Mesothelial cell of epicardium (in vitro differentiated cells): ENCODE data around the gene PSG1. TPM values are rescaled to one million over a fixed set of nuclear protein-coding genes. Genes with fewer than 3 reads are reported as not detected.
"Not testable (repeated sequence)": the region's sequence is repeated elsewhere in the genome, so short reads cannot be mapped to it uniquely, and the experiment has no call there.

Experiments used
- DNase-seq, 2 experiments: peaks; one replicate each; pipeline ENCODE4 v3.0.0; 2021; ENCODE audit warnings: low spot score in 2 of 2; ENCODE audit not compliant: unreplicated experiment in 2 of 2
- H3K27ac Mint-ChIP-seq: 2 replicates; pipeline ENCODE4 v1.8.0; 2021; ENCODE audit warnings: mixed read lengths
- H3K27me3 Mint-ChIP-seq: 2 replicates; pipeline ENCODE4 v1.8.0; 2021; ENCODE audit warnings: low read depth, mixed read lengths
- H3K36me3 Mint-ChIP-seq: 2 replicates; pipeline ENCODE4 v1.8.0; 2021; ENCODE audit warnings: mixed read lengths
- H3K4me1 Mint-ChIP-seq: 2 replicates; pipeline ENCODE4 v1.8.0; 2021; ENCODE audit warnings: mixed read lengths
- H3K4me3 Mint-ChIP-seq: 2 replicates; pipeline ENCODE4 v1.8.0; 2021; ENCODE audit warnings: mild to moderate bottlenecking, moderate library complexity, mixed read lengths
- H3K9me3 Mint-ChIP-seq: 2 replicates; pipeline ENCODE4 v1.8.0; 2021; ENCODE audit warnings: mixed read lengths
- CTCF ChIP-seq: fragments of 200-600 bp; sonication (generic); IDR thresholded peaks from one replicate; pipeline ENCODE4 v1.5.0; 2021; ENCODE audit warnings: antibody characterized with exemption; ENCODE audit not compliant: unreplicated experiment
- total RNA-seq: library from RNA; stranded (reverse); gene quantifications from 3 replicates; pipeline ENCODE4 v1.2.1, GENCODE V29; 2021

The PSG1 gene
- total RNA-seq, 1 donor from 2014 or later = not detected

DNA sequence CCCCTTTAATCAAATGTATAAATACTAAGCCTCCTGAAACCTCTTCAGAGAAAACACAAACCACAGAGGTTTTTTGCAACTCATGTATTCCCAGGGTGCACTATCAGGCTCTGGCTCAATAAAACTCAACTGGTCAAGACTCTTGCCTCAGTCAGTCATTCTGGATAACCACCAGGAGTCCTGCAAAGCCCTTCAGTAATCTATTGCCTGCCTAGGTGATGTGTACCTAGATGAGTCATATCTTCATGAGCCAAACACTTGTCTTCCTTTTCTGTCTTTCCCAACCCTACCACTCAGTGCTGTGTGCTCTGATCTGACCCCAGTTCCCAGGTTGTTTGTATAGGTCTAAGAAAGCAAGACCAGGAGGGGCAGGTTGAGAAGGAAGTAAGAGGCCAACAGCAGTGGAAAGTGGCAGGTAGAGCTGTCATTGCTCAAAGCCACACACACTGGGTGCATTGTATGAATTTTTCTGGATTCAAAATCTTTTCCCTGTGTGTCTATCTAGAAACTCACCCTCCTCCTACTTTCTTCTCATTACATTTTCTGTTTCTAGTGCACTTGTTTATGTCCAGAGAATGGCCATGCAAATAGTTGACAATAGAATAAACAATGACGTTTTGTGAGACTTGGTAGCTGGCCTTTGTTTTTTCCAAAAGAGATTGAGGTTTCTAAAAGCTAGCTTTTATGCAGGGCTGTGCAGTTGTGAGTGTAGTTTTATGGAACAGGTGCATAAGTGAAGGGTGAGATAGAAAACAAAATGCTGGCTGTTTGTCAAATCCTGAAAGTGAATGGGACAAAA, 48.1 kb downstream of the PSG1 start:
- Mint-ChIP-seq H3K36me3 (peaks cover 3% of the 10 kb centered on the region), H3K27ac (no peak overlapping the region), H3K4me3 (no peak overlapping the region), H3K4me1 (no peaks in the 10 kb centered on the region), H3K9me3 (peaks cover 65% of the 10 kb centered on the region), H3K27me3 (no peaks in the 10 kb centered on the region)
- DNase-seq = no peak
- no peak for TF ChIP-seq CTCF

DNA sequence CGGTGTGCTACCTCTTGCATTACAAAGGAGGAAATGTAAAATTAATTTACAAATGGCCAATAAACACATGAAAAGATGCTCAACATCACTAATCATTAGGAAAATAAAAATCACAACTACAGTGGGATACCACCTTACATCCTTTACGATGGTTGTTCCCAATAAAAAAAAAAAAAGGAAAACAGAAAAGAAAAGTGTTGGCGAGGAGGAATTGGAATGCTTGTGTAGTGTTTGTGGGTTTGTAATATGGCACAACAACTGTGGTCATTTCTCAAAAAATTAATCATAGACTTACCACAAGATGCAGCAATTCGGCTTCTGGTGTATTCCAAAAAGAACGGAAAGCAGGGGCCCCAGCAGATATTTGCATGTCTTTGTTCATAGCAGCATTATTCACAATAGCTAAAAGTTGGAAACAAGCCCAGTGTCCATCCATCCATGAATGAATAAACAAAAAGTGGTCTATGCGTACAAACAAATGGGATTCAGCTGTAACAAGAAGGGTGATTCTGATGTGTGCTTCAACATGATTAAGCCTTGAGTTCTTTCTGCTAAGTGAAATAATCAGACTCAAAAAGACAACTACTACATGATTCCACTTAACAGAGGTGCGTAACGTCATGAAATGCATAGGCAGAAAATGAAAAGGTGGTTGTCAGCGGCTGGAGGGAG, 58.1 kb downstream of the PSG1 start:
- not testable (repeated sequence) for H3K4me3 Mint-ChIP-seq, H3K27me3 Mint-ChIP-seq, H3K36me3 Mint-ChIP-seq, H3K27ac Mint-ChIP-seq, DNase-seq, H3K4me1 Mint-ChIP-seq
- H3K9me3 Mint-ChIP-seq = peaks cover 71% of the 10 kb centered on the region

GRCh38 chr19:42819960-42820650, 59.4 kb downstream of the PSG1 start:
- H3K9me3 Mint-ChIP-seq = peaks cover 66% of the 10 kb centered on the region
- H3K27me3 Mint-ChIP-seq, H3K27ac Mint-ChIP-seq, H3K36me3 Mint-ChIP-seq, H3K4me3 Mint-ChIP-seq, DNase-seq, H3K4me1 Mint-ChIP-seq: not testable (repeated sequence)

DNA sequence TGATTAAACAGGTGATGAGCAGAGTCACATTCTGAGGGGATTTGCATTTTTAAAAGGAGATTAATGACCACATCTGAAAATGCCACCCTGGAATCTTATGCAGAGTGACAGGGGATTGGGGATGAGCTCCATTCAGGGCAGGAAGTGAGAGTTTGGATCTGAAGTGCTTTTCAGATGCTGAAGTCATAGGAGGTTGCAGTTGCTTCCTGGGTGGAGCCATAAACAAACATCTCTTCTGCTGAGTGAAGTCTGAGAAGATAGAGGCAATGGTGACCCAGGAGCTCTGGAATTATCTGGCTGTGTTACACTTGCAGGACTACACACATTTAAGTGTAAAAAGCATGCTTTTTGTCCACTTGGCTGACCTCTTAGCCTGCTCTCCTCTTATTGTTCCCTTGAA, 62.6 kb downstream of the PSG1 start:
- no peaks in the 10 kb centered on the region for H3K4me1 Mint-ChIP-seq
- DNase-seq = no peak
- H3K27ac Mint-ChIP-seq = no peak overlapping the region
- H3K27me3 Mint-ChIP-seq = no peaks in the 10 kb centered on the region
- H3K4me3 Mint-ChIP-seq = no peak overlapping the region
- TF ChIP-seq CTCF = no peak
- H3K9me3 Mint-ChIP-seq = peaks cover 69% of the 10 kb centered on the region
- H3K36me3 Mint-ChIP-seq = peaks cover 5% of the 10 kb centered on the region

Other genes with a start within 250 kb of the PSG1 start
- not detected in 3 replicates for gene PSG3, start 139.2 kb downstream of the PSG1 start, total RNA-seq
- gene PSG8, start 114.0 kb downstream of the PSG1 start, total RNA-seq = not detected in 3 replicates
- gene PSG6, start 38.2 kb upstream of the PSG1 start, total RNA-seq = not detected in 3 replicates
- gene PSG7, start 57.5 kb upstream of the PSG1 start, total RNA-seq = not detected in 3 replicates
- not detected in 3 replicates for gene PSG11, start 146.8 kb upstream of the PSG1 start, total RNA-seq
- not detected in 3 replicates for gene PSG2, start 203.0 kb upstream of the PSG1 start, total RNA-seq